HUES6 (cell line): Measurements from ENCODE around the gene MT1G.

ENCODE experiments used
- H3K27ac ChIP-seq: 2 replicates; pipeline ENCODE4 v1.7.0; 2013; ENCODE audit warnings: low read depth, mild to moderate bottlenecking, low read length, inconsistent platforms
- H3K27me3 ChIP-seq: 2 replicates; pipeline ENCODE4 v1.6.1; 2013; ENCODE audit warnings: low read length; ENCODE audit not compliant: control insufficient read depth, insufficient read depth
- H3K36me3 ChIP-seq: 2 replicates; pipeline ENCODE4 v1.6.1; 2013; ENCODE audit warnings: low read length; ENCODE audit not compliant: control insufficient read depth, insufficient read depth
- H3K4me1 ChIP-seq: 2 replicates; pipeline ENCODE4 v1.6.1; 2013; ENCODE audit warnings: low read length; ENCODE audit not compliant: control insufficient read depth, insufficient read depth
- H3K4me3 ChIP-seq: 2 replicates; pipeline ENCODE4 v1.5.1; 2013; ENCODE audit warnings: low read depth, low read length
- H3K9ac ChIP-seq: one replicate; pipeline ENCODE4 v1.6.1; 2013; ENCODE audit warnings: mild to moderate bottlenecking, low read length
- H3K9me3 ChIP-seq: 2 replicates; pipeline ENCODE4 v1.6.1; 2013; ENCODE audit warnings: low read depth, low read length; ENCODE audit not compliant: control insufficient read depth, insufficient read depth

MT1G gene

GRCh38 chr16:56662357-56663354 is 5.2 kb downstream of the MT1G start:
- peaks cover 21% of the 10 kb centered on the region; the same call in 1 of the 2 replicates for H3K4me1 ChIP-seq
- no peaks in the 10 kb centered on the region for H3K36me3 ChIP-seq
- H3K9ac ChIP-seq, result peak overlapping the region; percentile 61
- H3K9me3 ChIP-seq, result no peaks in the 10 kb centered on the region
- no peak overlapping the region for H3K27ac ChIP-seq
- H3K27me3 ChIP-seq, result peaks cover 99% of the 10 kb centered on the region
- H3K4me3 ChIP-seq, result peak overlapping the region; percentile 64

- no peaks in the 10 kb centered on the region for H3K36me3 ChIP-seq
- H3K27ac ChIP-seq, result no peak overlapping the region; the same call in 1 of the 2 replicates
- H3K4me3 ChIP-seq, result peak overlapping the region; percentile 83
- peaks cover 64% of the 10 kb centered on the region for H3K27me3 ChIP-seq
- H3K9ac ChIP-seq, result peak overlapping the region; percentile 92
- H3K4me1 ChIP-seq, result peaks cover 17% of the 10 kb centered on the region; the same call in 1 of the 2 replicates
- no peaks in the 10 kb centered on the region for H3K9me3 ChIP-seq
Measured at GRCh38 chr16:56658327-56658875, 9.5 kb downstream of the MT1G start.

GRCh38 chr16:56657555-56658326 is 10.1 kb downstream of the MT1G start, which contains the start of gene MT1F:
Gene MT1F, plus strand, starts transcription at chr16:56657959. Its CDS starts 100 bp downstream, at chr16:56658059.
- peak within 1 kb of the TSS; percentile 83 for H3K4me3 ChIP-seq
- H3K27me3 ChIP-seq, result peaks cover 63% of the 10 kb centered on the region
- peak within 1 kb of the TSS; percentile 27; the same call in 1 of the 2 replicates for H3K27ac ChIP-seq
- H3K36me3 ChIP-seq, result no peaks in the 10 kb centered on the region
- peaks cover 17% of the 10 kb centered on the region; the same call in 1 of the 2 replicates for H3K4me1 ChIP-seq
- no peaks in the 10 kb centered on the region for H3K9me3 ChIP-seq
- peak within 1 kb of the TSS; percentile 92 for H3K9ac ChIP-seq

GRCh38 chr16:56653218-56653617 is 14.6 kb downstream of the MT1G start:
- H3K27me3 ChIP-seq, result peaks cover 62% of the 10 kb centered on the region
- H3K36me3 ChIP-seq, result no peaks in the 10 kb centered on the region
- peaks cover 4% of the 10 kb centered on the region; the same call in 1 of the 2 replicates for H3K4me1 ChIP-seq
- no peak overlapping the region for H3K27ac ChIP-seq
- no peaks in the 10 kb centered on the region for H3K9me3 ChIP-seq
- no peak overlapping the region for H3K9ac ChIP-seq
- no peak overlapping the region for H3K4me3 ChIP-seq

GRCh38 chr16:56652600-56652999 is 15.3 kb downstream of the MT1G start:
- Histone ChIP-seq H3K9me3 (no peaks in the 10 kb centered on the region), H3K27ac (no peak overlapping the region), H3K36me3 (no peaks in the 10 kb centered on the region), H3K4me3 (no peak overlapping the region), H3K9ac (no peak overlapping the region), H3K4me1 (peaks cover 2% of the 10 kb centered on the region), H3K27me3 (peaks cover 63% of the 10 kb centered on the region)

- Histone ChIP-seq H3K36me3 (no peaks in the 10 kb centered on the region), H3K4me1 (peaks cover 4% of the 10 kb centered on the region), H3K27ac (no peak within 1 kb of the TSS), H3K4me3 (no peak within 1 kb of the TSS), H3K9me3 (no peaks in the 10 kb centered on the region), H3K27me3 (peaks cover 74% of the 10 kb centered on the region), H3K9ac (no peak within 1 kb of the TSS)
Measured at GRCh38 chr16:56651586-56651985, 16.3 kb downstream of the MT1G start, which contains the start of gene MT1B. Gene MT1B, plus strand, starts transcription at chr16:56651886. Its CDS starts 68 bp downstream, at chr16:56651954.

GRCh38 chr16:56649820-56650219 is 18.0 kb downstream of the MT1G start:
- Histone ChIP-seq H3K27me3 (peaks cover 84% of the 10 kb centered on the region), H3K9me3 (no peaks in the 10 kb centered on the region), H3K9ac (no peak overlapping the region), H3K27ac (no peak overlapping the region), H3K36me3 (no peaks in the 10 kb centered on the region), H3K4me3 (no peak overlapping the region), H3K4me1 (peaks cover 4% of the 10 kb centered on the region)

GRCh38 chr16:56649271-56649670 is 18.6 kb downstream of the MT1G start:
- Histone ChIP-seq H3K9ac (no peak overlapping the region), H3K4me1 (peaks cover 4% of the 10 kb centered on the region), H3K27ac (no peak overlapping the region), H3K9me3 (no peaks in the 10 kb centered on the region), H3K27me3 (peaks cover 89% of the 10 kb centered on the region), H3K36me3 (no peaks in the 10 kb centered on the region), H3K4me3 (no peak overlapping the region)

GRCh38 chr16:56647641-56648431 is 20.0 kb downstream of the MT1G start:
- H3K4me1 ChIP-seq, result peaks cover 12% of the 10 kb centered on the region
- H3K27ac ChIP-seq, result no peak overlapping the region
- no peaks in the 10 kb centered on the region for H3K36me3 ChIP-seq
- no peak overlapping the region for H3K9ac ChIP-seq
- H3K27me3 ChIP-seq, result peaks cover 99% of the 10 kb centered on the region
- peak overlapping the region; percentile 27; the same call in 1 of the 2 replicates for H3K4me3 ChIP-seq
- no peaks in the 10 kb centered on the region for H3K9me3 ChIP-seq

- Histone ChIP-seq H3K9me3 (no peaks in the 10 kb centered on the region), H3K4me1 (peaks cover 14% of the 10 kb centered on the region), H3K9ac (no peak overlapping the region), H3K27me3 (peaks cover 99% of the 10 kb centered on the region), H3K36me3 (no peaks in the 10 kb centered on the region), H3K4me3 (no peak overlapping the region), H3K27ac (no peak overlapping the region)
Measured at GRCh38 chr16:56645838-56646237, 22.0 kb downstream of the MT1G start.
